GM21360 (cell line): ENCODE results near the gene IYD.

Experiments used
- ATAC-seq: cut with Tn5 transposase; IDR thresholded peaks from one replicate; pipeline ENCODE4 v1.9.1; 2021; ENCODE audit warnings: mild to moderate bottlenecking, moderate library complexity; ENCODE audit not compliant: unreplicated experiment

The IYD gene

GRCh38 chr6:150368762-150369161 is at the start of gene IYD:
IYD (plus strand) TSS chr6:150369012; CDS start chr6:150369032, 20 bp downstream.
- no peak for ATAC-seq

- ATAC-seq = no peak
These were observed 48.9 kb upstream of the IYD start for GRCh38 chr6:150319924-150320323.

- no peak for ATAC-seq
These were observed 48.4 kb upstream of the IYD start for GRCh38 chr6:150320442-150320841.

GRCh38 chr6:150322466-150322871 is 46.3 kb upstream of the IYD start:
- no peak for ATAC-seq

- ATAC-seq = no peak
These were observed 45.6 kb upstream of the IYD start for GRCh38 chr6:150323205-150323604.

GRCh38 chr6:150324044-150324443 is 44.8 kb upstream of the IYD start:
- no peak for ATAC-seq

GRCh38 chr6:150325066-150325772 is 43.6 kb upstream of the IYD start:
- ATAC-seq = no peak

GRCh38 chr6:150327117-150327774 is 41.6 kb upstream of the IYD start:
- ATAC-seq = no peak

GRCh38 chr6:150328744-150329405 is 39.9 kb upstream of the IYD start:
- ATAC-seq = no peak

GRCh38 chr6:150331344-150331743 is 37.5 kb upstream of the IYD start:
- ATAC-seq = no peak

GRCh38 chr6:150332939-150333584 is 35.8 kb upstream of the IYD start:
- no peak for ATAC-seq

GRCh38 chr6:150333585-150333941 is 35.2 kb upstream of the IYD start:
- ATAC-seq = no peak

- ATAC-seq = no peak
These were observed 33.7 kb upstream of the IYD start for GRCh38 chr6:150334790-150335783.

GRCh38 chr6:150336299-150336698 is 32.5 kb upstream of the IYD start:
- ATAC-seq = no peak

- ATAC-seq = no peak
These were observed 32.1 kb upstream of the IYD start for GRCh38 chr6:150336708-150337107.

GRCh38 chr6:150342126-150342525 is 26.7 kb upstream of the IYD start:
- ATAC-seq = no peak

GRCh38 chr6:150343434-150343833 is 25.4 kb upstream of the IYD start:
- ATAC-seq = no peak

GRCh38 chr6:150345781-150346180 is 23.0 kb upstream of the IYD start:
- ATAC-seq = no peak

GRCh38 chr6:150346346-150346745 is 22.5 kb upstream of the IYD start:
- ATAC-seq = no peak

GRCh38 chr6:150347845-150348244 is 21.0 kb upstream of the IYD start:
- ATAC-seq = peak; percentile 57
